Measurements from ENCODE around the gene POLR2H. TPM values are rescaled to one million over a fixed set of nuclear protein-coding genes. Genes with fewer than 3 reads are reported as not detected.

The POLR2H gene
- total and polyA plus RNA-seq, 11 donors, result 15.2 to 51.4 (median 25.2) TPM

DNA sequence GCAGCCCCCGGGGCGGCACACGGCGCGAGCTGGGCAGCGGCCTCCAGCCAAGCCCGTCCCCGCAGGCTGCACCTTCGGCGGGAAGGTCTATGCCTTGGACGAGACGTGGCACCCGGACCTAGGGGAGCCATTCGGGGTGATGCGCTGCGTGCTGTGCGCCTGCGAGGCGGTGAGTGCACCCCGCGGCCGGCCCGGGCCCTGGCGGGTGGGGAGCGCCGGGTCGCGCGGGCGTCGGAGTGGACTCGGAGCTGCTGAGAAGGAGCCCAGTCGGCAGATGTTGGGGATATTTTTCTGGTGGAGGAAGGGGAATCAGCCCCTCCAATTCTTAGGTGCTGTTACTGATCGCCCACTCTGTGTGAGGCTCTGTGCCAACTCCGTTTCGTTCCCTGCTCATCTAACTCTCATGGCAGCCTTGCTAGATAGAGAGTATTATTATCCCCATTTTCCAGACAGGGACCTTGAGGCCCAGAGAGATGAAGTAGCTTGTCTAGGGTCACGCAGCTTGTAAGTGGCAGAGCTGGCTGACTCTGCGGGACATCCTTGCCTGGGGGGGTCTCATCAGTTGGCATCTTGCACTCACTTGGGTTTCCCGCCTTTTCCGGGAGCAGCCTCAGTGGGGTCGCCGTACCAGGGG is 19.2 kb downstream of the POLR2H start:
- Histone ChIP-seq H3K27ac (peak overlapping the region in 11 of 12 donors; percentile 20 to 79 (median 62)), H3K4me1 (peaks cover 0 to 42% (median 27%) of the 10 kb centered on the region in 12 donors), H3K36me3 (peaks cover 0 to 12% (median 0%) of the 10 kb centered on the region in 9 donors), H3K4me3 (peak overlapping the region; percentile 28 to 74 (median 54)), H3K9me3 (no peaks in the 10 kb centered on the region), H3K27me3 (peaks cover 0 to 58% (median 28%) of the 10 kb centered on the region in 9 donors)
- ATAC-seq (no peak), DNase-seq (no peak)
- 2 to 8% (median 5%) methylated on average over 14 to 42 of the region's 42 CpGs for WGBS, 4 donors
- TF ChIP-seq, protein P1, sequence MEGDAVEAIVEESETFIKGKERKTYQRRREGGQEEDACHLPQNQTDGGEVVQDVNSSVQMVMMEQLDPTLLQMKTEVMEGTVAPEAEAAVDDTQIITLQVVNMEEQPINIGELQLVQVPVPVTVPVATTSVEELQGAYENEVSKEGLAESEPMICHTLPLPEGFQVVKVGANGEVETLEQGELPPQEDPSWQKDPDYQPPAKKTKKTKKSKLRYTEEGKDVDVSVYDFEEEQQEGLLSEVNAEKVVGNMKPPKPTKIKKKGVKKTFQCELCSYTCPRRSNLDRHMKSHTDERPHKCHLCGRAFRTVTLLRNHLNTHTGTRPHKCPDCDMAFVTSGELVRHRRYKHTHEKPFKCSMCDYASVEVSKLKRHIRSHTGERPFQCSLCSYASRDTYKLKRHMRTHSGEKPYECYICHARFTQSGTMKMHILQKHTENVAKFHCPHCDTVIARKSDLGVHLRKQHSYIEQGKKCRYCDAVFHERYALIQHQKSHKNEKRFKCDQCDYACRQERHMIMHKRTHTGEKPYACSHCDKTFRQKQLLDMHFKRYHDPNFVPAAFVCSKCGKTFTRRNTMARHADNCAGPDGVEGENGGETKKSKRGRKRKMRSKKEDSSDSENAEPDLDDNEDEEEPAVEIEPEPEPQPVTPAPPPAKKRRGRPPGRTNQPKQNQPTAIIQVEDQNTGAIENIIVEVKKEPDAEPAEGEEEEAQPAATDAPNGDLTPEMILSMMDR (IDR thresholded peaks at IDR 0.05), result no peak
- no peak for TF ChIP-seq POLR2A (IDR thresholded peaks at IDR 0.05)
- intact Hi-C loops (cut with DNase I), result no loop called here

DNA sequence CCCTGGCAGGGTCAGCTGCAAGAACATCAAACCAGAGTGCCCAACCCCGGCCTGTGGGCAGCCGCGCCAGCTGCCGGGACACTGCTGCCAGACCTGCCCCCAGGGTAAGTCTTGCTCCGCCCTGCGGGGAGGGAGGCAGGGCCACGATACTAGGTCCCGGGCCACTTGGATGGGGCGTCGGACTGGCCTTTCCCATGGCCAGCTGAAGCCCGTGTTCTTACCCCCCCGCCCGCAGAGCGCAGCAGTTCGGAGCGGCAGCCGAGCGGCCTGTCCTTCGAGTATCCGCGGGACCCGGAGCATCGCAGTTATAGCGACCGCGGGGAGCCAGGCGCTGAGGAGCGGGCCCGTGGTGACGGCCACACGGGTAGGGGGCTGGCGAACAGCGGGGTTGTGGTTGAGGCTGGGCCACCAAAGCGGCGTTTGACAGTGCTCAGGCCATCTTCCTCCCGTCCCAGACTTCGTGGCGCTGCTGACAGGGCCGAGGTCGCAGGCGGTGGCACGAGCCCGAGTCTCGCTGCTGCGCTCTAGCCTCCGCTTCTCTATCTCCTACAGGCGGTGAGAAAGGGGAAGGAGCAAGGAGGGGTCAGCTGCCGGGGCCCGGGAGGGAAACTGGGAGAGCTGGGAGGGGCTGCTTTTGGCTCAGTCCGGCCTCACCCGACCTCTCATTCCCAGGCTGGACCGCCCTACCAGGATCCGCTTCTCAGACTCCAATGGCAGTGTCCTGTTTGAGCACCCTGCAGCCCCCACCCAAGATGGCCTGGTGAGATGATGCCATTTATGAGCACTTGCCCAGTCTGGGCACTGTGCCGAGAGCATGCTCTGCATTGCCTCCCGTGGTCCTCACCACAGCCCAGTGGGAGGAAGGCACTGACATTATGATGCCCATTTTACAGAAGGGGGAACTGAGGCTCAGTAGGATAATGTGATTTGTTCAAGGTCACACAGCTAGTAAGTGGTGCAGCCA is 20.0 kb downstream of the POLR2H start:
- intact Hi-C loops (cut with DNase I), result no loop called here
- 7 to 13% (median 10%) methylated on average over 34 to 55 of the region's 55 CpGs for WGBS, 4 donors
- peaks cover 0 to 17% (median 0%) of the 10 kb centered on the region in 9 donors for H3K36me3 ChIP-seq
- H3K4me1 ChIP-seq, result peaks cover 0 to 42% (median 27%) of the 10 kb centered on the region in 12 donors
- ATAC-seq, result peak in 3 of 4 donors; percentile 35 to 58 (median 45)
- no peaks in the 10 kb centered on the region for H3K9me3 ChIP-seq
- no peak for TF ChIP-seq POLR2A (IDR thresholded peaks at IDR 0.05)
- TF ChIP-seq, protein P1 (IDR thresholded peaks at IDR 0.05), result no peak
- H3K4me3 ChIP-seq, result peak overlapping the region; percentile 28 to 74 (median 54)
- DNase-seq, result peak in 3 of 5 donors; percentile 47 to 78 (median 76)
- H3K27ac ChIP-seq, result peak overlapping the region in 11 of 12 donors; percentile 20 to 79 (median 68)
- peaks cover 0 to 55% (median 29%) of the 10 kb centered on the region in 9 donors for H3K27me3 ChIP-seq

DNA sequence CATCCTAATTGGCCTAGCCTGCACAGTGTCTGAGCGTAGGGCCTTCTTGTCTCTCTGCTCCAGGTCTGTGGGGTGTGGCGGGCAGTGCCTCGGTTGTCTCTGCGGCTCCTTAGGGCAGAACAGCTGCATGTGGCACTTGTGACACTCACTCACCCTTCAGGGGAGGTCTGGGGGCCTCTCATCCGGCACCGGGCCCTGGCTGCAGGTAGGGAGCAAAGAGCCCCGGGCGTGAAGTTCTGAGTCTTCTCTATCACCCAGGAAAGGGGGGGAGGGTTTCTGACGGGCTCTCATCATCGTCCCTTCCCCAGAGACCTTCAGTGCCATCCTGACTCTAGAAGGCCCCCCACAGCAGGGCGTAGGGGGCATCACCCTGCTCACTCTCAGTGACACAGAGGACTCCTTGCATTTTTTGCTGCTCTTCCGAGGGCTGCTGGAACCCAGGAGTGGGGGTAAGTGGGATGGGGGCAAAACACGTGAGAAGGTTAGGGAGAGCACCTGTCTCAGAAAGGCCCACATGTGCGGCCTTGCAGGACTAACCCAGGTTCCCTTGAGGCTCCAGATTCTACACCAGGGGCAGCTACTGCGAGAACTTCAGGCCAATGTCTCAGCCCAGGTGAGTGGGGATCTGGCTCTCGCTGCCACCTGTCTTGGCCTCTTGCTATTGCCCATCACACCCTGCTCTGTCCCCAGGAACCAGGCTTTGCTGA is 21.0 kb downstream of the POLR2H start:
- no peak overlapping the region for H3K4me3 ChIP-seq
- H3K27me3 ChIP-seq, result peaks cover 0 to 53% (median 28%) of the 10 kb centered on the region in 9 donors
- intact Hi-C loops (cut with DNase I), result no loop called here
- no peaks in the 10 kb centered on the region for H3K9me3 ChIP-seq
- DNase-seq (no peak), ATAC-seq (no peak)
- peaks cover 0 to 24% (median 0%) of the 10 kb centered on the region in 9 donors for H3K36me3 ChIP-seq
- no peak for TF ChIP-seq POLR2A (IDR thresholded peaks at IDR 0.05)
- TF ChIP-seq, protein P1 (IDR thresholded peaks at IDR 0.05), result no peak
- WGBS, 4 donors, result 89 to 96% (median 91%) methylated on average over 12 to 16 of the region's 16 CpGs
- peak overlapping the region in 2 of 12 donors; percentile 12 to 54 for H3K27ac ChIP-seq
- peaks cover 0 to 40% (median 26%) of the 10 kb centered on the region in 12 donors for H3K4me1 ChIP-seq
